AG10803 (cell line): ENCODE results near the gene TULP4.
A peak's percentile ranks its signal among the peaks of the same experiment; 100 is the strongest.

Source experiments
- DNase-seq: peaks from one replicate; pipeline ENCODE4 v3.0.0; 2010; ENCODE audit warnings: low read depth
- H3K4me3 ChIP-seq: 2 replicates; pipeline ENCODE4 v1.5.1; 2011; ENCODE audit warnings: mild to moderate bottlenecking, low read length, control low read depth
- TF ChIP-seq, protein P1 (sequence below): conservative IDR thresholded peaks from 2 replicates; pipeline ENCODE4 v1.5.1; 2011; ENCODE audit warnings: mild to moderate bottlenecking, low read length, control low read depth, inconsistent platforms

TULP4 gene

DNA sequence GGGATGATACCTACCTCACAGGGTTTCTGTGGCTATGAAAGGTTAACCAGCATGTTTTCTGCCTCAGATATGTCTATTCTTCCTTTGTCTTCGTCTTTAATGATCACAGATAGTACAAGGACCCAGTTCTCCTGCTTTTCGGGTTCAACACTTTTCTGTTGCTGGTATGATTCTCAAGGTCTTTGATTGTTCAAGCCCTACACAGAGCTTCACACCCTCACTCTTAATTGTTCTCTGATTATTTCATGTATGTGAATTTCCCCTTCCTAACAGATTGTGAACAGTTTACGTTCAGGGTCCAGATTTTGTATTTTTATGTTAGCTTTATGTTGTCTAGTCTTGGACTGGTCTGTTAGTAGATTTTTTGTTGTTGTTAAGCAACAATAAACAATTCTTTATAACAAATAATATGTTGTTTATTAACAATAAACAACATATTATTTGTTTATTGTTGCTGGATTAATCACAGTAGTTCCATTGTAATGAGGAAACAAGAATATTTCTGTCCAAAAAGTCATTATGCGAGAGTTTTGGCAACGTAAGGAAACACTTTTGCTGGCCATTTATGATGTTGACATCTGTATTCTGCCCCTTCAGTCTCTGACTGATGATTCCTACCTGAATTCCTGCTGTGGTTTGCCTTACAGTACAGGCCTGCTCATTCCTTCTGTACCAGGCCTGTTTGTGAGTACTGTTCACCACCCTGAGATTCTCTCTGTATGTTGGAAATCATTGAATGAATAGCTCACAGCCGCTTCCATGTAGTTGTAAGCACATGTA lies 27.2 kb upstream of the TULP4 start:
- peak; percentile 39 for DNase-seq
- H3K4me3 ChIP-seq, result no peak overlapping the region
- TF ChIP-seq, protein P1, sequence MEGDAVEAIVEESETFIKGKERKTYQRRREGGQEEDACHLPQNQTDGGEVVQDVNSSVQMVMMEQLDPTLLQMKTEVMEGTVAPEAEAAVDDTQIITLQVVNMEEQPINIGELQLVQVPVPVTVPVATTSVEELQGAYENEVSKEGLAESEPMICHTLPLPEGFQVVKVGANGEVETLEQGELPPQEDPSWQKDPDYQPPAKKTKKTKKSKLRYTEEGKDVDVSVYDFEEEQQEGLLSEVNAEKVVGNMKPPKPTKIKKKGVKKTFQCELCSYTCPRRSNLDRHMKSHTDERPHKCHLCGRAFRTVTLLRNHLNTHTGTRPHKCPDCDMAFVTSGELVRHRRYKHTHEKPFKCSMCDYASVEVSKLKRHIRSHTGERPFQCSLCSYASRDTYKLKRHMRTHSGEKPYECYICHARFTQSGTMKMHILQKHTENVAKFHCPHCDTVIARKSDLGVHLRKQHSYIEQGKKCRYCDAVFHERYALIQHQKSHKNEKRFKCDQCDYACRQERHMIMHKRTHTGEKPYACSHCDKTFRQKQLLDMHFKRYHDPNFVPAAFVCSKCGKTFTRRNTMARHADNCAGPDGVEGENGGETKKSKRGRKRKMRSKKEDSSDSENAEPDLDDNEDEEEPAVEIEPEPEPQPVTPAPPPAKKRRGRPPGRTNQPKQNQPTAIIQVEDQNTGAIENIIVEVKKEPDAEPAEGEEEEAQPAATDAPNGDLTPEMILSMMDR, result no peak

DNA sequence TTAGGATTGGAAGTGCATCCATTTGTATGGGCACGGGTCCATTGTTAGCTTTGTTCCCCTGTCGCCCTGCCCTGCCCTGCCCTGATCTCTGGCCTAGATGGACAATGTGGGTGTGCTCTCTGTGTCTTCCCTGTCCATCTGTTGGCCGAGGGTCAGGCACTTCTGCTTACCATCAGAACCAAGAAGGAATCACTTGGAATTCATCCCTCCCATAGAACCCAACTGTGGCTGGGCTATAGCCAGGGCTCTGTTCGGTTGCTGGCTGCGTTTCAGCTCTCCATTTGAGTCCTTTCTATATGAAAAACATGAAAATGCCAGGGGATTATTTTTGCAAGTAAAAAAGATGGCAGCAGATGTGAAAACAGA lies 26.6 kb upstream of the TULP4 start:
- DNase-seq, result no peak
- TF ChIP-seq, protein P1, result no peak
- H3K4me3 ChIP-seq, result no peak overlapping the region

DNA sequence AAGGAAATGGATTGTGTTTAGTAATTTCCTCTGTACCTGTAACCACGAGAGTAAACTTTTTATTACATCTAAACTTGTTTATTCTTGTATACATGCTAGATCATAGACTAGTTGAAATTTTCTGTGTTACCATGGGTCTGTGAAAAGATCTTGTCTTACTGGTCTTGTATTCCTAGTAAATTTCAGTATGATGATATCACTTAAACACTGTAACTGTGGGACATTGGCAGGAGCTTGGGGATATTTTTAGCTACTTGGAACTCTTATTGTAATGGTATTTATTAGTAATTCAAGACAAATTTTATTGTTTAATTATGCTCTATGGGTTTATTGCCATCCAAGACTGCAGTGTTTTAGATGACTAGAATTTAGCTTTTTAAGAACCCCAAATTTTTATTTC lies 25.9 kb upstream of the TULP4 start:
- H3K4me3 ChIP-seq, result no peak overlapping the region
- TF ChIP-seq, protein P1, result no peak
- DNase-seq, result peak; percentile 77

DNA sequence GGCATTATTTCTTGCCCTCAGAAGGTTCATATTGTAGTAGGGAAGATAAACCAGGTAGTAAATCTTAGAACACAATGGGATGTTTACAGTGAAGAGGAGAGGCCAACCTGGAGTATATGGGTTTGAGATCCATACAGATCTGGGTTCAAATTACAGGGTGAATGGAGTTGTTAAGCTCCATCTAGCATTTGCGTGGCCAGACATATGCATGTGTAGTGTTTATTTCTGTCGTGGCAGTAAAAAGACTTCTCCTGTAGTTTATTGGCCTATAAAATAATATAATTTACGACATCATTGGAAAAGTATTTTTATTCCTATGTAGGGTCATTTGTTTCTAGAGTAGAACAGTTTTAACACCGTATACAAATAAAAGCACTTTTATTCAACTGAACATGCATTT lies 25.2 kb upstream of the TULP4 start:
- TF ChIP-seq, protein P1, result no peak
- H3K4me3 ChIP-seq, result no peak overlapping the region
- no peak for DNase-seq

DNA sequence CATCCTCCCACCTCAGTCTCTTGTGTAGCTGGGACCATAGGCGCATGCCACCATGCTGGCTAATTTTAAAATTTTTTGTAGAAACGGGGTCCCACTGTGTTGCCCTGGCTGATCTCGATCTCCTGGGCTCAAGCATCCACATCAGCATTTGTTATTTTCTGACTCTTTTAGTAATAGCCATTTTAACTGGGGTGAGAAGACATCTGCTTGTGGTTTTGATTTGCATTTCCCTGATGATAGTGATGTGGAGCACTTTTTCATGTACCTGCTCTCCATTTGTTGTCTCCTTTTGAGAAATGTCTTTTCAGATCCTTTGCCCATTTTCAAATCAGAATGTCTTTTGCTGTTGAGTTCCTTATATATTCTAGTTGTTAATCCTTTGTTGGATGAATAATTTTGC lies 22.2 kb upstream of the TULP4 start:
- no peak for DNase-seq
- TF ChIP-seq, protein P1, result no peak
- no peak overlapping the region for H3K4me3 ChIP-seq

DNA sequence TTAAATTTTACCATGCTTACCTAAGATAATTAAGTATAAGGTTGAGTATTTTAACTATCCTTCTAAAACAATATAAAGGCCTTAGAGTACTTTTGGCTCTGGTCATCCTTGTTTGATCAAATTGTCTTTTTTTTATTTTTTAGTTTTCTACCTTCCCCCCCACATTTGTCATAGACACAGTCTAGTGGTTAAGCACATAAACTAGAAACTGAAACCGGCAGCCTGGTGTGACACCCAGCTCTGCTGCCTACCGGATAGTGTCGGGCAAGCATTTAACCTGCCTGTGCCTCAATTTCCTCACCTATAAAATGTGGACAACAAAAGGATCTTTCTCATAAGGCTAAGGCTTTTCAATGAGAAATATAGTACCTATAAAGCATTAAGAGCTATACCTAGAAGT lies 21.6 kb upstream of the TULP4 start:
- no peak for DNase-seq
- TF ChIP-seq, protein P1, result no peak
- H3K4me3 ChIP-seq, result no peak overlapping the region

DNA sequence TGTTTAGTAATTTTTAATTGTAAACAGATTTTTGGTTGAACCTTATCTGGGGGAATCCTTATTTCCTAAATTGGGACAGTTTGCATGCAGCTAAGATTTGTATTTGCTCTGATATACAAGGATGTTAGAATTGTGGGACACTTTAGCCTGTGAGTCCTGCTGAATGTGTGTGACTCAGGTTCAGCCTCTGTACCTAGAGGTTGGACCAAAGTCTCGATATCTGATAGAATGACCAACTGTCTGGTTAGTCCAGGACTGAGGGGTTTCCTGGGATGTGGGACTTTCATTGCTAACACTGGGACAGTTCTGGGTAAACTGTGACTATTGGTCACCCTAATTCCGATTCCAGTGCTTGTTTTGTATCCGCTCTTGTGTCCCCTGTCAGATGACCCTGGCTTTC lies 20.2 kb upstream of the TULP4 start:
- TF ChIP-seq, protein P1, result no peak
- no peak for DNase-seq
- no peak overlapping the region for H3K4me3 ChIP-seq
